ENCODE results near the gene HRH3. TPM values are rescaled to one million over a fixed set of nuclear protein-coding genes. Genes with fewer than 3 reads are reported as not detected.
A peak's percentile ranks its signal among the peaks of the same experiment; 100 is the strongest.

HRH3 gene
- total RNA-seq, 1 experiment from 2014 or later = not detected

DNA sequence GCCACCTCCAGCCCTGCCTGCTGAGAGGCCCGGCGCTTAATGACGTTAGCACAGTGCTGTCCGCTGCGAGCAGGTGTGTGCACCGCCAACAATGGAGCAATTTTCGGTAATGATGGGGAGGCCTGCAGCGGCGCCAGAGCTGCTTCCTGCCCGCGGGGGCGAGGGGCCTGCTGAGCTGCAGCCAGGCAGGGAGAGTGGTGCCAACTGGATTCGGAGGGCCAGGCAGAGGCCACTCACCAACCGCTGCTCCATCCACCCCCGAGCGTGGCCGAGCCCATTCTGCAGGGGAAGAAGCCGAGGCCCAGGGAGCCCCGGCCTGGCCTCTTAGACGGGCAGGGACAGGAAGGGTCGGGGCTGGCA lies 9.6 kb downstream of the HRH3 start:
- no peak for DNase-seq (ENCODE audit: low read depth, low spot score)
- in situ Hi-C loops (cut with HindIII; ENCODE audit: low pct_unique_long_range_greater_than_20kb, low sequenced_read_pairs) = no loop called here

DNA sequence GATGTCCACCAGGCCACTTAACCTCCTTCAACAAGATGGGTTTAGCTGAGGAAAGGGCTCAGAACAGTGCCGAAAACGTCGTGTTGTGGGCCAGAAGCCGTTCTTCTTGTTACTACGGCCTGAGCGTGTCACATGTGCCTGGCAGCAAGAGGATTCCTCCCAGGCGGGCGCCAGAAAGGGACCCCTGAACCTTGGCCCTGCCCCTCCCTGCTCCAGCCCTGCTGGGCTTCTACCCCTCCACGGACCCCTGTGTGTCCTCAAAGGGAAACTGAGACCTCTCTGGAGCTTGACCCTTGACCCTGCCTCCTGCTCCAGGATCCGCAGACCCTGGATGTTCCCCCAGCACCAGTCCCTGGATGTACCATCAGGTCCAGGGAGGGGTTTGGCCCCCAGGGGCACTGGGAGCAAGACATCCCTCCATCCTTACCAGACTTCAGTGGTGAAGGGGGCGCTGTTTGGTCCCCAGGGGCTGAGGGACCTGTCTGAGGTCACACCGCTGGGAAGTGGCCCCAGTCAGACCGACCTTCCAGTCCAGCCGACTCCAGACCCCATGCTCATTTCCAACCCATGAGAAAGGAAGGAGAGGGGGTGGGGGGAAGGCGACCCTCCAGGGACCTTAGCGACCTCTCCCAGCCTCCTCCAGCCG lies 10.1 kb downstream of the HRH3 start:
- in situ Hi-C loops (cut with HindIII; ENCODE audit: low pct_unique_long_range_greater_than_20kb, low sequenced_read_pairs) = no loop called here
- DNase-seq (ENCODE audit: low read depth, low spot score) = no peak

DNA sequence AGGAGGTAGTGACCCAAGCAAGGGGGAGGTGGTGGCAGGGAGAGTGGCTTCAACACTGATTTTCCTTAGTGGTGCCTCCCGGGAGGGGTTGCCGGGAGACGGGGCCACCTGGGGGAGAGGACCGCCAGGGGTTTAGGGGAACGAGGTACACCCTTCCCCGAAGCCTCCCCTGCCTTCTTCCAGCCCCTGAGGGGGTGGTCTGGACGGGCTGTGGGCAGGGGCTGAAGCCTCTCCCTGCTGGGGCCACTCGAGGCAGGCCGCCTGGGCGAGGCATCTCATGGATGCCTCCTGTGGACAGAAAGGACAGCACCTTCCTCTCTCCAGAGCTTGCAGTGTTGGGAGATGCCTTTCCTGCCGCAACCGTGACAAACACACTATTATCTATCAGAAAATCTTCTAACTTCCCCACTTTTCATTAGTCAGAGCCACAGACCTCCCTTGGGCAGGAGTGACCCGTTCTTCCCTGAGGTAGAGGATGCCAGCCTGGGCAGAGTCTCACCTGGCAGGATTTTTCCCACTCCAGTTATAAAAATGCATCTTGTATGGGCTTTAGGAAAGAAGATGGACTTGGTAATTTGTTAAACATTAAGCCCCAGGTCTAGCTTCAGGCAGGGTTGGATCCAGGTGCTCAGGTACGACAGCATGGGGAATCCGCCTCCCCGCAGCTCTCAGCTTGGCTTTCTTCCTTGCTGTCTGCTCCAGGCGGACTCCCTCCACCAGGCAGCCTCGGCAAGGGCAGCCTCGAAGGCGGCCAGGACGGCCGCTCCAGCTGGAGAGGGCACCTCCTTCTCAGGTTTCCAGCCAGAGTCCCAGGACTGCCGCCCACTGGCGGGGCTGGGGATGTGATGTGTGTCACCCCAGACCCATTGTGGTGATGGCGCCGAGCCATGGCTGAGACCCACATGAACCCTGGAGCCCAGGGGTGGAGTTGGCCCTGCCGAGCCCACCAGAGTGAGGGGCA lies 11.0 kb downstream of the HRH3 start:
- DNase-seq (ENCODE audit: low read depth, low spot score) = peak; percentile 43
- in situ Hi-C loops (cut with HindIII; ENCODE audit: low pct_unique_long_range_greater_than_20kb, low sequenced_read_pairs) = no loop called here

DNA sequence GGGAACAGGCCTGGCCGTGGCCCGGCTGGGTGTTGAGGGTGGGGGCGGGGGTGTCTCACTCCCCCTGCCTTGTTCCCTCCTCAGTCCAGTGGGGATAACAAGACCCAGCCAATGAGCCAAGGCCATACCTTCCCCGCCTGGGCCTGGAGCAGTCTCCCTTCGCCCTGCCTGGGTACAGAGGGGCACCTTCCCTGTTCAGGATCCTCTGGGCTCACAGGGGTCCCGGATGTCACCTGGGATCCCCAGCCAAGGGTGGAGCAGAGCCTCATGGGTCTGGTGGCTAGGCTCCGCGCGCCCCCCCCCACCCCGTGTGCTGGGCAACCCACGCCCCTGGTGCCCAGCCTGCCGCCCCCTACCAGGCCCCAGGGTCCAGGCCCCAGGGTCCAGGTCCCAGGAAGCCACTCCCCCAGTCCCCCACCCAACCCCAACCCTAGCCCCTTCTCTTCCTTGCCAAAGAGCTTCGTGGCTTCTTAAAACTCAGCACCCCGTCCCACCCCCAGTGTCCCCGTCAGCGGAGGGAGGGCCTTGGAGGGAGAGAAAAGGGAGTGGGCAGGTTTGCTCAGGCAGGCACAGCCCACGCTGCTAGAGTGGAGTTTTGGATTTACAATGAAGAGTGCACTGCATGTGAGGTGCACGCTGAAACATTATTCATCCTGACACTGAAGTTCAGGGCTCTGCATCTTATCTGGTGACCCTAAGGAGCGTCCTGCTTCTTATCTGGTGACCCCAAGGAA lies 11.8 kb downstream of the HRH3 start:
- DNase-seq (ENCODE audit: low read depth, low spot score) = no peak

DNA sequence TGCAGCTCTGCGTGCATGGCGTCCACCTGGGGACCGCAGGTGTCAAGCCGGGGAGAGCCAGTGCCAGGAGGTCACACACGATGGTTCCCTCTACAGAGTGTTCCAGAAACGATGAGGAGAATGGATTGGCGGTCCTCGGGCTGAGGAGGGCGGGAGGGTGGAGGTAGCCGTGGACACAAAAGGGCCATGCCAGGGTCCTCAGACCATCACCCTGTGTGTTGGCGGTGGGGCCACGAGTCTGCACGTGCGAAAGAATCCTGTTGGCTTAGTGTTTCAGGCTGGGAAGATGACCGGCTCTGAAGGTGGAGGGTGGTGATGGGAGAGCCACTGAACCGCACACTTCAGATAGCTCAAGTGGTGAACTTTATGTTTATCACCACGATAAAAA lies 13.7 kb downstream of the HRH3 start:
- DNase-seq (ENCODE audit: low read depth, low spot score) = no peak
- in situ Hi-C loops (cut with HindIII; ENCODE audit: low pct_unique_long_range_greater_than_20kb, low sequenced_read_pairs) = no loop called here

More for the DNA sequence above, 11.8 kb downstream of the HRH3 start:
- in situ Hi-C loops (cut with HindIII; ENCODE audit: low pct_unique_long_range_greater_than_20kb, low sequenced_read_pairs) = no loop called here

DNA sequence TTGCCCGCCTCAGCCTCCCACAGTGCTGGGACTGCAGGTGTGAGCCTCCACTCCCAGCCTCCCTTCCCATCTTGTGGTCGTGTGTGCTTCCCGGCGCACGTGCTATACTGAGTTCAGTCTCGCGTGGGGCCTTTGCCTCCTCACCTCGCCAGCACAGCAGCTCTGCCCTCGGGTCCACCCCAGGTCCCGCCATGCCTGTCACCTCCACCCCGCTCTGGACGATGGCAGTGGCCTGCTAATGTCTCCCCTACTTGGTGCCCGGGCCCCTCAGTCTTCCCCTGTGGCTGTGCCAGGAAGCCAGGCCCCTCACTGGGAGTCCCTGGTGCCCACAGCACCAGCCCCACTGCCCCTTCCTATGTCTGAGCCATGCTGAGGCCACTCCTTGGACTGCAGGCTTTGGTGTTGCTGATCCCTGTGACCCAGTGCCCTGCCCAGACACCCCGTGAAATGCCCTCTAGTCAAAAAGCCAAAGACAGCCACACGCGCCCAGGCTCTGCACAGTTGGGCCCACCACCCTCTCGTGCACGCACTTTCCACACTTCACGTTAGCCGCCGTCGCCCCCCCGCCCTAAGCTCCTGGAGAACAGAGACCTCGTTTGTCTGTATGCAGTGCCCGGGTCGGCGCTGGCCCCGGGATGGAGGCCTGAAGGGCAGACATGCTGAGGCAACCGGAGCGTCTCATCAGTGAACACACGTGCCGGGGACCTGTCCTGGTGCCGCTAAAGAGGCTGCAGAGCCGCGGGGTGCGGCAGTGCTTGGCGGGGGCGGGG lies 14.3 kb downstream of the HRH3 start:
- in situ Hi-C loops (cut with HindIII; ENCODE audit: low pct_unique_long_range_greater_than_20kb, low sequenced_read_pairs) = no loop called here

DNA sequence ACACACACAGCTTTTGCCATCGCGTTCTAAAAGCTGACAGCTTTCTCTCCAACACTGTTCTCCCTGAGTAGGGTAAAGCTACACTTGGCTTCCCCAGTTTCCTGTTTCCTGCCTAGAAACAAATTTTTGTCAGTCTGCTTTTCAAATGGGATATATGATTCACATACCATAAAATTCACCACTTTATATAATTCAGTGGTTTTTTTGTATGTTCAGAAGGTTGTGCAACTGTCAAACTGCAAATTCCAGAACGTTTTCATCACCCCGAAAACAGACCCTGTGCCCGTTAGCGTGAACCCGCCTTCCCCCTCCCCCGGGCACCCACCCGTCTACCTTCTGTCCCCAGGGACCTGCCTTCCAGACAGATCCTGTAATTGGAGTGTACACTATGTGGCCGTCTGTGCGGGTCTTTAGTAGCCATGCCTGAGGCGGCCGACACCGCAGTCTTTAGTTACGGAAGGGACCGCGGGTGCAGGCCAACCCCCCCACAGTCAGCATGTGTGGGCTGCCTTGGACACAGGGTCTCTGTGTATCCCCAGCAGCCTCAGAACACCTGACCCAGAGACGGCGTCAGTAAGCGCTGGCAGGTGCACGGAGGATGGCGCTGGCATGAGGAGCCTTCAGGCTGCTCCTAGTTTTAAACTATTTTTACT lies 16.6 kb downstream of the HRH3 start:
- no peak for DNase-seq (ENCODE audit: low read depth, low spot score)
- in situ Hi-C loops (cut with HindIII; ENCODE audit: low pct_unique_long_range_greater_than_20kb, low sequenced_read_pairs) = no loop called here

More for the DNA sequence above, 14.3 kb downstream of the HRH3 start:
- no peak for DNase-seq (ENCODE audit: low read depth, low spot score)

DNA sequence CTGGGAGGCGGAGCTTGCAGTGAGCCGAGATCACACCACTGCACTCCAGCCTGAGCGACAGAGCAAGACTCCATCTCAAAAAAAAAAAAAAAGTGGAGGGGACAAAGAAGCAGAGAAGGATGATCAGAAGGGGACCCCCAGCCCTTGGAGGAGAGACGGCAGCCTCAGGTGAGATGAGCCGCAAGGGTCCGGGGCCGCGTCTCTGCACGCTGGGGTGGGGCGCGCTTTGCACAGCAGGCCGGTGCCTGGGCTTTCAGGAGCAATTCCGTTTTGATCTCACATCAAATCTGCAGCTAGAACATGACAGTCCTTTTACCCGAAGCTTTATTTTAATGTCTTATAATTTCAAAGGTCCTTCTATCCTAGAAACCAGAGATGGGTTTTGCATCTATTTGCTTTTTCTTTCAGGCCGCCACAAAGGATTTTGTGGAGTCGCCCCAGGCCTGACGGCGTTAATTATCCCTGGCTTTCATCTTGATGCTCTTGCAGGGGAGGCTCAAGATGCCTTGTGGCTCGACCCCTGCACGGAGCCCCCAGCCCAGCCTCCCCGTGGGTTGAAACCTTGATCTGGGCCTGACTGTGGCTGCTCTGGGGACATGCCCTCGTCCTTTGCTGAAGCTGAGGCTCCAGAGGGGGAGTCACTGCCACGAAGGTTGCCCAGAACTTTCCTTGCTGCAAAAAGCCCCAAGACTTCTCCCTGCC lies 17.3 kb downstream of the HRH3 start:
- no peak for DNase-seq (ENCODE audit: low read depth, low spot score)
- in situ Hi-C loops (cut with HindIII; ENCODE audit: low pct_unique_long_range_greater_than_20kb, low sequenced_read_pairs) = no loop called here

DNA sequence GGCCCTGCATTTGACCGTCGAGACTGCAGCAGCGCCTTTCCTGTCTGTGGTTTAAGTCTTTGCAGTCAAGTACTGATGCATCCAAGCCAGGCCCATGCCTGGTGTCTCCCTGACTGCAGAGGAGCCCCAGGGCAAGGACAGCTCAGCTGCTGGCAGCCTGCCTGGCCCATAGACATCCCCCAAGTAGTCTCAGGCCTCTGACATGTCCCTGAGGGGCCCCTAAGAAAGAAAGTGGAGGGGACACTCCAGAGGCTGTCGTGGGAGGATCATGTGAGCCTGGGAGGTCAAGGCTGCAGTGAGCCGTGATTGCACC lies 18.0 kb downstream of the HRH3 start:
- no peak for DNase-seq (ENCODE audit: low read depth, low spot score)
- in situ Hi-C loops (cut with HindIII; ENCODE audit: low pct_unique_long_range_greater_than_20kb, low sequenced_read_pairs) = no loop called here

DNA sequence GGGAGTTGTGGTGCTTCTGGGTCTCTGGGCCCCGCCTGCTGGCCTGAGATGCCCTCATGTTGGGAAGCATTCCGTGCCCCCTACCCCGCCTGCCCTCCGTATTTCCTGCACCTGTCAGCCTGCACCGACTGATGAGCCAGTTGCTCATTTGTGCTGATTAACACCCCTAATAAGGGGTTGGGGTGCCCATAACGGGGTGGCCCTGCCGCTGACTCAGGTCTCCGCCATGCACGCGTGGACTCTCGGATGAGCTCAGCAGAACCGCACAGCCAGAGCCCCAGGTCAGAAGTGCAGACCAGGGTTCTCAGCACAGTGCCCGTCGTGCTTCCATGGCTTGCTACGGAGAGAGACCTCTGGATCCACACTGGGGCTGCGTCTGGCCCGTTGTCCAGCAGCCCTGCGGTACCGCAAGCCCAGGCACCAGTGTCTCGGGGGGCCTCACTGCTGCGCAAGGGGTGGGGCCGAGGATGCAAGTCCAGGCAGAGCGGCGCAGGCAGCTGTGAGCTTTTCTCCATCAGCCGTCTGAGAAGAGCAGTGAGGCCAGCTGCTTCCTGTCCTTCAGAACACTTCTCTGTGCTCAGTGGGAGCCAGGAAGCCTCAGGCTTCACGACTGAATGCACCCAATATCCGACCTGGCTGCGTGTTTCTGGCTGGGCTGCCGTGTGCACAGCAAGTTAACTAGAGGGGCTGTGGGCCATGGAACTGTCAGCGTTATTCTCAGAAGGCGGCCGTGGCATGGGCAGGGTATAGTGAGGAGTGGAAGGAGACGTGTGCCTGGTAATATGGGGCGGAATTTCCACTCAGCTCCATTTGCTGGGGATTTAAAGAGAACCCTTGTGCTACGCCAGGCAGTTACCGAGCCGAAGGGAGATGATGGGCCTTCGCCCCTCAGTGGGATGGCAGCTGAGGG lies 18.6 kb downstream of the HRH3 start:
- in situ Hi-C loops (cut with HindIII; ENCODE audit: low pct_unique_long_range_greater_than_20kb, low sequenced_read_pairs) = no loop called here

DNA sequence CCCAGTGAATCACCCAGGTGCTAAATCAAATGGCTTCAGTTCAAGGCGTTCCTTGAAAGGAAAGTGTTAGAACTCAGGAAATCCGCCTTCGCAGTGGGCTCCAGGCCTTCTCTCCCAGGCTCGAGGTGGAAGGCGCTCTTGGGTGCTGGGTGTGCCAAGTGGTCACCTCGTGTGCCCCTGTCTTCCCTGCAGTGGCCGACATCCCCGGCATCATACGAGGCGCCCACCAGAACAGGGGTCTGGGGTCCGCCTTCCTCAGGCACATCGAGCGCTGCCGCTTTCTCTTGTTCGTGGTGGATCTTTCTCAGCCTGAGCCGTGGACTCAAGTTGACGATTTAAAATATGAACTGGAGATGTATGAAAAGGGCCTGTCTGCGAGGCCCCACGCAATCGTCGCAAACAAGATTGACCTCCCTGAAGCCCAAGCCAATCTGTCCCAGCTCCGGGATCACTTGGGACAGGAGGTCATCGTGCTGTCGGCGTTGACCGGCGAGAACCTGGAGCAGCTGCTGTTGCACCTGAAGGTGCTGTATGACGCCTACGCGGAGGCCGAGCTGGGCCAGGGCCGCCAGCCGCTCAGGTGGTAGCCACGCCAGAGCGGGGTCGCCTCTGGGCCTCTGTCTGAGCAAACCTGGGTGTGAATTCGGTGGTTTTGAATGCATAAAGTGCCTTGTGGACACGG lies 19.4 kb downstream of the HRH3 start:
- DNase-seq (ENCODE audit: low read depth, low spot score) = no peak
- in situ Hi-C loops (cut with HindIII; ENCODE audit: low pct_unique_long_range_greater_than_20kb, low sequenced_read_pairs) = no loop called here

More for the DNA sequence above, 18.6 kb downstream of the HRH3 start:
- no peak for DNase-seq (ENCODE audit: low read depth, low spot score)

DNA sequence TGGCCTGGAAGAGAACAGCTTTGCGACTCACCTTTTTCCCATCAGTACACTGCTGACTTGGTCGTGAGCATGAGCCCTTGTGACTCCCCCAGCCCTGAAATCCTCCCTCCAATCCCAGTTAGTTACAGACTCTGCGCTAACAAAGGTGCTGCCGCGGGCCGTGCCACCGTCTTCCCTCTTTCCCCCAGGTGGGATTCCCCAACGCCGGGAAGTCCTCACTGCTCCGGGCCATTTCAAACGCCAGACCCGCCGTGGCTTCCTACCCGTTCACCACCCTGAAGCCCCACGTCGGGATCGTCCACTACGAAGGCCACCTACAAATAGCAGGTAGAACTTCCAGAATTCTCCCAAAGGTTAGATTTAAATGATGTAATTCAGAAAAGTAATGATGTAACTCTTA lies 21.1 kb downstream of the HRH3 start:
- in situ Hi-C loops (cut with HindIII; ENCODE audit: low pct_unique_long_range_greater_than_20kb, low sequenced_read_pairs) = loop anchor here (25.0 kb wide), 1 partner anchor 88 kb away; no protein-coding TSS in a partner anchor
- DNase-seq (ENCODE audit: low read depth, low spot score) = no peak

DNA sequence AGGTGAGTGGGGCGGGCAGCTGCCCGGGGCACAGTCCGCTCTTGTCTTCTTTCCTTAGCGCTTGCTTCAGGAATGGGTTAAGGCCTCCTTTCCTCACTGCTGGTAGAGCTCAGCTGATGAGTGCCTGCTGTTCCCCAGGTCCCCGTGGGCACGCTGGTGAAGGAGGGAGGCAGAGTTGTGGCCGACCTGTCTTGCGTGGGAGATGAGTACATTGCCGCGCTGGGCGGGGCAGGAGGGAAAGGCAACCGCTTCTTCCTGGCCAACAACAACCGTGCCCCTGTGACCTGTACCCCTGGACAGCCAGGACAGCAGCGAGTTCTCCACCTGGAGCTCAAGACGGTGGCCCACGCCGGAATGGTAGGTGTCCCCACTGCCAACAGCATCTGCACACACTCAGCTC lies 21.6 kb downstream of the HRH3 start:
- in situ Hi-C loops (cut with HindIII; ENCODE audit: low pct_unique_long_range_greater_than_20kb, low sequenced_read_pairs) = loop anchor here (25.0 kb wide), 1 partner anchor 89 kb away; no protein-coding TSS in a partner anchor

DNA sequence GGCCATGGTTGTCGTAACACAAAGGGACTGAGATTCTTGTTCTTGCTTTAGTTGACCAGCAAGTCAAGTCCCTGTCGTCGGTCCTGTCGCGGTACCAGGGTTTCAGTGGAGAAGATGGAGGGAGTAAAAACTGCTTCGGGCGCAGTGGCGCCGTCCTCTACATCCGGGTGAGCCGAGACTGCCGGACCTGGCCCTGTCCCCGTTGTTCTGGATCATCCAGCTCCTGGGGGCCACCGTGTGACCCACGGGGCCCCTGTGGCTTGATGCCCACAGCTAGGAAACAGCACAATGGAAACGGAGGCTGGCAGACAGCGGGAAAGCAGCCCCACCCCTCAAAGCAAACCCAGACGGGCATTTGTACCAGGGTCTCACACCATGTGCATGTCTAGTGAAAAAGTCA lies 22.3 kb downstream of the HRH3 start:
- in situ Hi-C loops (cut with HindIII; ENCODE audit: low pct_unique_long_range_greater_than_20kb, low sequenced_read_pairs) = loop anchor here (25.0 kb wide), 1 partner anchor 90 kb away; no protein-coding TSS in a partner anchor
- no peak for DNase-seq (ENCODE audit: low read depth, low spot score)

More for the DNA sequence above, 21.6 kb downstream of the HRH3 start:
- no peak for DNase-seq (ENCODE audit: low read depth, low spot score)

DNA sequence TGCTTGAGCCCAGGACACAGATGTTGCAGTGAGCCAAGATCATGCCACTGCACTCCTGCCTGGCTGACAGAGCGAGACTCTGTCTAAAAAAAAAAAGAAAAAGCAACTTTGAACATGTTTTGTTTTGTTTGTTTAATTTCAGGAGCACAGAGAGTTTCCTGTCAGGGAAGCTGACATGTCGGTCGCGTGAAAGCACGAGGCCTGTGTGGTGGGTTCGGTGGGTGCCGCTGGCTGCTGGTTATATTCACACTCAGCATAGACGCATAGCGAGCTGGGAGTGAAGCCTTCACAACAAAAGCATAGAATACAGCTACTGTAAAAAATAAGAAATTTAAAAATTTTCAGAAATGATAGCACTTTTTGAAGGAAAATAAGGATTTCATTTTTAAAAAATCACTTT lies 22.8 kb downstream of the HRH3 start:
- in situ Hi-C loops (cut with HindIII; ENCODE audit: low pct_unique_long_range_greater_than_20kb, low sequenced_read_pairs) = loop anchor here (25.0 kb wide), 1 partner anchor 90 kb away; no protein-coding TSS in a partner anchor
- DNase-seq (ENCODE audit: low read depth, low spot score) = no peak

Data from SK-MEL-5 (cell line).